NCI-H2227 (cell line): Measurements from ENCODE around the gene CTSD.

Experiments used
- DNase-seq: peaks from one replicate; lab custom pipeline; 2025; ENCODE audit not compliant: unreplicated experiment; lab: John Stamatoyannopoulos, UW

The CTSD gene

GRCh38 chr11:1731451-1732059 lies 32.2 kb downstream of the CTSD start:
- no peak for DNase-seq

GRCh38 chr11:1730059-1730629 lies 33.6 kb downstream of the CTSD start:
- no peak for DNase-seq

DNA sequence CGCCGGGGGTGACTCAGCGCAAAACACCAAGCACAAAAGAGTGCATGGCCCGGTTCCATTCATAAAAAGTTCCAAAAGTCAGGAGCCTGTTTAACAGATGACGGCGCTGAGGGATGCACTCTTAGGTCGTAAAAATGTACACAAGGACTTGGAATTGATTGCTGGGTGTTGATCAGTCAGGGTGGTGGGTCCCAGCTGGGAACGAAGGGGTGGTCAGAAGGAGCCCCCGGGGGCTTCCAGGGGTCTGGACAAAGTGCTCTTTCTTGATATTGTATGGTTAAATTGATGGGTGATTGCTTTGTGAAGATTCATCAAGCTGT lies 34.1 kb downstream of the CTSD start:
- DNase-seq, result no peak

DNA sequence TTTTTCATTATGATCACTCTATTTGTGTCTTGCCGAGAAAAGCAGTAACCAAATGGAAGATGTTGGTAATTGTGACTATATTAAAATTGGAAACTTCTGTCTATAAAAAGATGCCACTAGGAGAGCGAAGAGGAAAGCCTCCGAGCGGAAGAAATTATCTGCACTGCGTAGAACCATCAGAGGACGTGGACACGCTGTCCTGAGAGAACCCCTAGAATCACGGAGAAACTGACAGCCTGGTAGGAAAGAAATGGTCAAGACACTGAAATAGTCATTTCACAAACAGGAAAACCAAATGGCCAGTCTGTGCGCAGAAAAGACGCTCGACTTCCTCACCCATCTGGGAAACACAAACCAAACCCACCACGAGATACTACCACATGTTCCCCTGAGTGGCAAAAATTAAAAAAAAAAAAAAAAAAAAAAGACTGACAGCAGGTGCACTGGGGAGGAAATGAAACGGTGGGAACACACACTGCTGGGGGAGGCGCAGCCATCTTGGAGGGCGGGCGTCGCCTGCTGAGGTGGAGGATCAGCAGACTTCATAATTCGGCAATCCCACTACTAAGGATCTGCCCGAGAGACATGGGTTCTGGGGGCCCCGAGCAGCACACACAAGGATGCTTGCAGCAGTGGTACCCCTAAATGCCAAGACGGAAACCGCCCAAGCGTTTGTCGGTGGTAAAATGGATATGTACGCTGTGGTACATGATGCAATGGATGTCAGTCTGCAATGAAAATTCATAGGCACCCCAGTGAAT lies 34.6 kb downstream of the CTSD start:
- no peak for DNase-seq

- no peak for DNase-seq
These were observed 35.4 kb downstream of the CTSD start for GRCh38 chr11:1728301-1728700.

DNA sequence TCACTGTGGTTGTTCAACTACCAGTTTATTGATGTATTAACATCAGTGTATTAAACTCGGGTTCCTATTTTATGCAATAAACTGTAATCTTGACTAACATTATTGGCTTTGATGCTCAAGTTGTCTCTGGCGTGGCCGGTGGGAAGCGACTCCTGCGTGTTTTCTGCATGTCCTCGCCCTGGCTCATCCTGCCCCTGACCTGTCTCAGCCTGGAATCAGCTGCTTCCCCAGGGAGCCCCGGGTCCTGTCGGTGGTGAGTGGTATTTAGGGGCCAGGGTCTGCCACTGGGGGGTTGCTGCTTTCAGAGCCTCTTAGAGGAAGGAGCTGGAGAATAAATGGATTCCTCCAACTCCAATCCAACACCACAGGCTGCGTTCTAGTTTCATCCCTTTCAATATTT lies 35.9 kb downstream of the CTSD start:
- DNase-seq, result no peak

- no peak for DNase-seq
These were observed 36.5 kb downstream of the CTSD start for GRCh38 chr11:1727096-1727690.

DNA sequence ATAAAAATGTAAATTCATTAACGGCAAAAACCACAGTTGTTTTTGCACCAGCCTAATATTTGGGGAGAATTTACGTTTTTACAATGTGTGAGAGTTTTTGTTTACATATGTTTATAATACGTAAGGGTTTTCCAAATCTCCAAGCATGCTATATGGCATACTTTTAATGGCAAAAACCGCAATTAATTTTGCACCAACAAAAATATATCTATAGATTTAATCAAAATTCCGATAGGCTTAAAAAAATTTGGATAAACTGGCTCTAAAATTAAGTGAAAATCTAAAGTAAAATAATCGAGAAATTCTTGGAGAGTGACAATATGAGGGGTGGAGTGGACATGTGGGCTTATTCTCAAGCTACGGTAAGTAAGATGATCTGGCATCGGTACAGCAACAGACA lies 43.9 kb downstream of the CTSD start:
- no peak for DNase-seq

DNA sequence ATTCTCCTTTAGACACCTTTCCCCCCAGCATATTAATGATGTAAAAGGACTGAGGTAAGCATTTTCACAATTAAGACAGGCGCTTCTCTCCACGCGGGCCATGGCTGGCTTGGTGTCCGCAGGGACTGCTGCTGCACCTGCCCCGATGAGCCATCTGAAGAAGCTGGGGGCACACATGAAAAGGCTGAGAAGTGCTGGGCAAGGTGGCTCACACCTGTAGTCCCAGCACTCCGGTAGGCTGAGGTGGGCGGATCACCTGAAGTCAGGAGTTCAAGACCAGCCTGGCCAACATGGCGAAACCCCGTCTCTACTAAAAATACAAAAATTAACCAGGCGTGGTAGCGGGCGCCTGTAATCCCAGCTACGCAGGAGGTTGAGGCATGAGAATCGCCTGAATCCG lies 45.4 kb downstream of the CTSD start:
- DNase-seq, result no peak

GRCh38 chr11:1717745-1718144 lies 46.0 kb downstream of the CTSD start:
- DNase-seq, result no peak

- no peak for DNase-seq
These were observed 48.5 kb downstream of the CTSD start for GRCh38 chr11:1714908-1715885.

GRCh38 chr11:1708716-1709115 lies 55.0 kb downstream of the CTSD start:
- no peak for DNase-seq

DNA sequence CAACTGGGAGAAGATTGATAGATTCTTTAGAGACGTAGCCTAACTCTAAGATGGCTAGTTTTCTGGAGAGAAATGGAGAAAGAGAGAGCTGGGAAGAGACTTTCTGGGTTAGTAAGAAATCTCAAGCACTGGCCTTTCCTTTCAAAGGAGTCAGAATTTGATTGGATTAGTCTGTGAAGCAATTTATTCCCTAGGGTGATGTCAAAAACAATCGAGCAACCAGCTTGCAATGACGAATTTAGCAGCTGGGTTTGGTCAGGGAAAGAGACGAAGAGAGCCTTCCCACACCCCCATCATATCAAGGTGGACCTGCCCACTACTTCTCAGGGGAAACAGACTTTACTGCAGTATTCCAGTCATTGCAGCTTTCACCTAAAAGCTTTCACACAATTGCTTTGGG lies 56.0 kb downstream of the CTSD start:
- DNase-seq, result no peak

DNA sequence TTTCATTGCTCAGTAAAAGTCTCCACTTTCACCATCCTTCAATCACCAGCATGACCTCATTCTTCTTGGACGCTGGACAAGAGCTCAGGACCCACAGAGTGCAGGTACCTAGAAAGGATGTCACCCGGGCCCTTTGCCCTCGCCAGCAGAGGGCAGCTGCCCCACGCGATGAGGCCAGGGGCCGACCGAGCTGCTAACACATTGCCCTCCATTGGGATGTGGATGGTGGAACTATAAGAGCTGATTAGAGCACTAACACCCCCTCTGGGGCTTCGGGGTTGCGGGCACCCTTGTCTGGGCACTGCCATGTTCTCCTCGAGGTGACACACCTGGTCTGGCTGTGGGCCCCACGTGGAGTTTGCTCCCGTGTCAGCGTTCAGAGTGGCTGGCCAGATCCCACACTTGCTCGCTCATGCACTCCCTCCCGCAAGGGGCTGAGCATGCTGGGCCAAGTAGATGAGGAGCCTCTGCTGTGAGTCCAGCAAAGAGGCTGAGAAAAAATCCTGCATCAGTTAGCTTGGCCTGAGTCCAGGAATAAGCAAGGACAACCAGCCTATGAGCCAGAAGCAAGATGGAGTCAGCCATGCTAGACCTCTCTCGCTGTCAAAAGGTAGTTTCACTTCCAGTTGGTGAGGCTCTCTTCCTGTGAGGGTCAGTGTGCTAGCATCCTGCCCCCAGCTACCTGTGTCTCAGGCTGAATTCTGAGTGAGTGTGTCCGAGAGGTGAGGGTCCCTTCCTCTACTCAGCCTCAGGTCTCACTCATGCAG lies 56.9 kb downstream of the CTSD start:
- no peak for DNase-seq

GRCh38 chr11:1705126-1706052 lies 58.3 kb downstream of the CTSD start:
- DNase-seq, result no peak

GRCh38 chr11:1703146-1703545 lies 60.6 kb downstream of the CTSD start:
- no peak for DNase-seq
